Measurements from ENCODE around the gene ERGIC3.

ERGIC3 gene

GRCh38 chr20:35562541-35563110 lies 20.7 kb downstream of the ERGIC3 start:
- Histone ChIP-seq H3K9me3 (ENCODE audit: control insufficient read depth, insufficient read depth, low read depth, low read length) (no peaks in the 10 kb centered on the region), H3K4me3 (ENCODE audit: low read depth, low read length) (no peak overlapping the region), H3K36me3 (ENCODE audit: control insufficient read depth, insufficient read depth, low read length) (peaks cover 11% of the 10 kb centered on the region), H3K4me1 (ENCODE audit: control insufficient read depth, insufficient read depth, low read length) (peaks cover 2% of the 10 kb centered on the region; the same call in 1 of the 2 replicates), H3K27me3 (ENCODE audit: control insufficient read depth, insufficient read depth, low read length) (no peaks in the 10 kb centered on the region), H3K9ac (ENCODE audit: low read length) (no peak overlapping the region), H3K27ac (ENCODE audit: low read depth, low read length) (no peak overlapping the region)

- no peak overlapping the region for H3K9ac ChIP-seq (ENCODE audit: low read length)
- no peaks in the 10 kb centered on the region for H3K27me3 ChIP-seq (ENCODE audit: control insufficient read depth, insufficient read depth, low read length)
- no peak overlapping the region for H3K27ac ChIP-seq (ENCODE audit: low read depth, low read length)
- H3K4me1 ChIP-seq (ENCODE audit: control insufficient read depth, insufficient read depth, low read length): peaks cover 2% of the 10 kb centered on the region; the same call in 1 of the 2 replicates
- no peak overlapping the region for H3K4me3 ChIP-seq (ENCODE audit: low read depth, low read length)
- no peaks in the 10 kb centered on the region for H3K36me3 ChIP-seq (ENCODE audit: control insufficient read depth, insufficient read depth, low read length)
- no peaks in the 10 kb centered on the region for H3K9me3 ChIP-seq (ENCODE audit: control insufficient read depth, insufficient read depth, low read depth, low read length)
Measured at GRCh38 chr20:35563834-35564233, 22.0 kb downstream of the ERGIC3 start.

GRCh38 chr20:35564905-35565304 lies 23.0 kb downstream of the ERGIC3 start:
- H3K4me1 ChIP-seq (ENCODE audit: control insufficient read depth, insufficient read depth, low read length): peaks cover 2% of the 10 kb centered on the region; the same call in 1 of the 2 replicates
- H3K27ac ChIP-seq (ENCODE audit: low read depth, low read length): no peak overlapping the region
- H3K4me3 ChIP-seq (ENCODE audit: low read depth, low read length): no peak overlapping the region
- H3K9me3 ChIP-seq (ENCODE audit: control insufficient read depth, insufficient read depth, low read depth, low read length): no peaks in the 10 kb centered on the region
- H3K36me3 ChIP-seq (ENCODE audit: control insufficient read depth, insufficient read depth, low read length): no peaks in the 10 kb centered on the region
- no peak overlapping the region for H3K9ac ChIP-seq (ENCODE audit: low read length)
- H3K27me3 ChIP-seq (ENCODE audit: control insufficient read depth, insufficient read depth, low read length): no peaks in the 10 kb centered on the region

GRCh38 chr20:35568645-35569044 lies 26.8 kb downstream of the ERGIC3 start:
- Histone ChIP-seq H3K4me3 (ENCODE audit: low read depth, low read length) (no peak overlapping the region), H3K9me3 (ENCODE audit: control insufficient read depth, insufficient read depth, low read depth, low read length) (0 out of 2 replicates have a peak, but pooled peaks cover 3% of the 10 kb centered on the region), H3K9ac (ENCODE audit: low read length) (no peak overlapping the region), H3K27me3 (ENCODE audit: control insufficient read depth, insufficient read depth, low read length) (no peaks in the 10 kb centered on the region), H3K36me3 (ENCODE audit: control insufficient read depth, insufficient read depth, low read length) (no peaks in the 10 kb centered on the region), H3K27ac (ENCODE audit: low read depth, low read length) (no peak overlapping the region), H3K4me1 (ENCODE audit: control insufficient read depth, insufficient read depth, low read length) (no peaks in the 10 kb centered on the region)

- Histone ChIP-seq H3K27ac (ENCODE audit: low read depth, low read length) (no peak overlapping the region), H3K4me1 (ENCODE audit: control insufficient read depth, insufficient read depth, low read length) (no peaks in the 10 kb centered on the region), H3K36me3 (ENCODE audit: control insufficient read depth, insufficient read depth, low read length) (no peaks in the 10 kb centered on the region), H3K9ac (ENCODE audit: low read length) (no peak overlapping the region), H3K9me3 (ENCODE audit: control insufficient read depth, insufficient read depth, low read depth, low read length) (0 out of 2 replicates have a peak, but pooled peaks cover 3% of the 10 kb centered on the region), H3K27me3 (ENCODE audit: control insufficient read depth, insufficient read depth, low read length) (no peaks in the 10 kb centered on the region), H3K4me3 (ENCODE audit: low read depth, low read length) (no peak overlapping the region)
Measured at GRCh38 chr20:35571555-35571954, 29.7 kb downstream of the ERGIC3 start.

GRCh38 chr20:35572838-35573237 lies 31.0 kb downstream of the ERGIC3 start:
- Histone ChIP-seq H3K36me3 (ENCODE audit: control insufficient read depth, insufficient read depth, low read length) (no peaks in the 10 kb centered on the region), H3K27me3 (ENCODE audit: control insufficient read depth, insufficient read depth, low read length) (no peaks in the 10 kb centered on the region), H3K27ac (ENCODE audit: low read depth, low read length) (no peak overlapping the region), H3K4me1 (ENCODE audit: control insufficient read depth, insufficient read depth, low read length) (no peaks in the 10 kb centered on the region), H3K9ac (ENCODE audit: low read length) (no peak overlapping the region), H3K9me3 (ENCODE audit: control insufficient read depth, insufficient read depth, low read depth, low read length) (0 out of 2 replicates have a peak, but pooled peaks cover 3% of the 10 kb centered on the region), H3K4me3 (ENCODE audit: low read depth, low read length) (no peak overlapping the region)

GRCh38 chr20:35575958-35576357 lies 34.1 kb downstream of the ERGIC3 start:
- no peak overlapping the region for H3K27ac ChIP-seq (ENCODE audit: low read depth, low read length)
- H3K4me3 ChIP-seq (ENCODE audit: low read depth, low read length): no peak overlapping the region
- no peaks in the 10 kb centered on the region for H3K36me3 ChIP-seq (ENCODE audit: control insufficient read depth, insufficient read depth, low read length)
- H3K4me1 ChIP-seq (ENCODE audit: control insufficient read depth, insufficient read depth, low read length): no peaks in the 10 kb centered on the region
- 0 out of 2 replicates have a peak, but pooled peaks cover 3% of the 10 kb centered on the region for H3K9me3 ChIP-seq (ENCODE audit: control insufficient read depth, insufficient read depth, low read depth, low read length)
- H3K27me3 ChIP-seq (ENCODE audit: control insufficient read depth, insufficient read depth, low read length): no peaks in the 10 kb centered on the region
- no peak overlapping the region for H3K9ac ChIP-seq (ENCODE audit: low read length)

- H3K27ac ChIP-seq (ENCODE audit: low read depth, low read length): no peak overlapping the region
- H3K4me1 ChIP-seq (ENCODE audit: control insufficient read depth, insufficient read depth, low read length): no peaks in the 10 kb centered on the region
- H3K4me3 ChIP-seq (ENCODE audit: low read depth, low read length): no peak overlapping the region
- 0 out of 2 replicates have a peak, but pooled peaks cover 3% of the 10 kb centered on the region for H3K9me3 ChIP-seq (ENCODE audit: control insufficient read depth, insufficient read depth, low read depth, low read length)
- no peak overlapping the region for H3K9ac ChIP-seq (ENCODE audit: low read length)
- no peaks in the 10 kb centered on the region for H3K27me3 ChIP-seq (ENCODE audit: control insufficient read depth, insufficient read depth, low read length)
- no peaks in the 10 kb centered on the region for H3K36me3 ChIP-seq (ENCODE audit: control insufficient read depth, insufficient read depth, low read length)
Measured at GRCh38 chr20:35576816-35577215, 34.9 kb downstream of the ERGIC3 start.

- no peaks in the 10 kb centered on the region for H3K27me3 ChIP-seq (ENCODE audit: control insufficient read depth, insufficient read depth, low read length)
- H3K36me3 ChIP-seq (ENCODE audit: control insufficient read depth, insufficient read depth, low read length): no peaks in the 10 kb centered on the region
- no peaks in the 10 kb centered on the region for H3K4me1 ChIP-seq (ENCODE audit: control insufficient read depth, insufficient read depth, low read length)
Measured at GRCh38 chr20:35578469-35578868, 36.6 kb downstream of the ERGIC3 start.

GRCh38 chr20:35579196-35579595 lies 37.3 kb downstream of the ERGIC3 start:
- Histone ChIP-seq H3K4me1 (ENCODE audit: control insufficient read depth, insufficient read depth, low read length) (no peaks in the 10 kb centered on the region), H3K27ac (ENCODE audit: low read depth, low read length) (no peak overlapping the region), H3K36me3 (ENCODE audit: control insufficient read depth, insufficient read depth, low read length) (no peaks in the 10 kb centered on the region), H3K4me3 (ENCODE audit: low read depth, low read length) (no peak overlapping the region), H3K9ac (ENCODE audit: low read length) (no peak overlapping the region), H3K9me3 (ENCODE audit: control insufficient read depth, insufficient read depth, low read depth, low read length) (no peaks in the 10 kb centered on the region), H3K27me3 (ENCODE audit: control insufficient read depth, insufficient read depth, low read length) (no peaks in the 10 kb centered on the region)

More at GRCh38 chr20:35578469-35578868, 36.6 kb downstream of the ERGIC3 start:
- Histone ChIP-seq H3K27ac (ENCODE audit: low read depth, low read length) (no peak overlapping the region), H3K4me3 (ENCODE audit: low read depth, low read length) (no peak overlapping the region), H3K9ac (ENCODE audit: low read length) (no peak overlapping the region), H3K9me3 (ENCODE audit: control insufficient read depth, insufficient read depth, low read depth, low read length) (no peaks in the 10 kb centered on the region)

GRCh38 chr20:35582131-35582530 lies 40.3 kb downstream of the ERGIC3 start:
- Histone ChIP-seq H3K27ac (ENCODE audit: low read depth, low read length) (no peak overlapping the region), H3K27me3 (ENCODE audit: control insufficient read depth, insufficient read depth, low read length) (no peaks in the 10 kb centered on the region), H3K9me3 (ENCODE audit: control insufficient read depth, insufficient read depth, low read depth, low read length) (no peaks in the 10 kb centered on the region), H3K4me1 (ENCODE audit: control insufficient read depth, insufficient read depth, low read length) (no peaks in the 10 kb centered on the region), H3K36me3 (ENCODE audit: control insufficient read depth, insufficient read depth, low read length) (no peaks in the 10 kb centered on the region), H3K9ac (ENCODE audit: low read length) (no peak overlapping the region), H3K4me3 (ENCODE audit: low read depth, low read length) (no peak overlapping the region)
